Activated naive CD4-positive, alpha-beta T cell treated with anti-CD3 and anti-CD28 coated beads for 36 hours (primary cell): ENCODE results near the gene RAET1E. TPM values are rescaled to one million over a fixed set of nuclear protein-coding genes. Genes with fewer than 3 reads are reported as not detected.
"Not testable (repeated sequence)": the region's sequence is repeated elsewhere in the genome, so short reads cannot be mapped to it uniquely, and the experiment has no call there.

Experiments
- CTCF ChIA-PET: fragments of 350-600 bp; sonication (Branson Sonifier 250); formaldehyde crosslinking; loops from one replicate; lab custom pipeline; 2021; ENCODE audit warnings: antibody characterized with exemption; lab: Charles Lee
- DNase-seq: peaks from one replicate; pipeline ENCODE4 v3.0.0-alpha.2; 2020
- H3K27ac Mint-ChIP-seq: one replicate; pipeline ENCODE4 v1.8.0; 2021; ENCODE audit warnings: mild to moderate bottlenecking, mixed read lengths
- H3K27me3 Mint-ChIP-seq: one replicate; pipeline ENCODE4 v1.8.0; 2021; ENCODE audit warnings: low read depth, mixed read lengths
- H3K36me3 Mint-ChIP-seq: one replicate; pipeline ENCODE4 v1.8.0; 2021; ENCODE audit warnings: low read depth, mixed read lengths
- H3K4me1 Mint-ChIP-seq: one replicate; pipeline ENCODE4 v1.8.0; 2021; ENCODE audit warnings: low read depth, mixed read lengths
- H3K4me3 Mint-ChIP-seq: one replicate; pipeline ENCODE4 v1.8.0; 2021; ENCODE audit warnings: mild to moderate bottlenecking, moderate library complexity, mixed read lengths
- H3K9me3 Mint-ChIP-seq: one replicate; pipeline ENCODE4 v1.8.0; 2021; ENCODE audit warnings: mixed read lengths
- intact Hi-C: fragments of 100-400 bp; cut with micrococcal nuclease; formaldehyde crosslinking; loops from one replicate; pipeline ENCODE4 v1.15.1; 2023
- total RNA-seq, 2 experiments: library from RNA; stranded (reverse); gene quantifications; one replicate each; pipeline ENCODE4 v1.2.3, GENCODE V29; 2021

The RAET1E gene
- total RNA-seq, 2 experiments from 2014 or later, result not detected

DNA sequence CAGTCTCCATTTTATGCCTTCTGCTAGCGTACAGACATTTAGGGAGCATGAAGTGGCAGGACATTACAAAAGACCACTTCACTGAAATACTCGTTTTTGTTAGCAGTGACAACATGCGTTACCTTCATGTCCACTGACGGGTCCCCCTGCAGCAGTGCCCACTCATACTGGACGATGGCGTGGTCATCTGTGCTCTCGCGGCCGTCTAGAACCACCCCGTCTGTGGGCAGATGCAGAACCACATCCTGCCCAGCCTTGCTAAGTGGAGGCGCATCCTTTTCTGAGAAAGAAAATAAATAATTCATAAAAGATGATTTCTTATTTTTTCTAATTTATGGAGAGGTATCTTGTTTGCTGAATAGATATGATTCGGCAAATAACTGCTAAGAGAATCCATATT is 45.0 kb downstream of the RAET1E start:
- Mint-ChIP-seq H3K9me3 (no peaks in the 10 kb centered on the region), H3K4me3 (no peak overlapping the region), H3K4me1 (peaks cover 13% of the 10 kb centered on the region), H3K36me3 (no peaks in the 10 kb centered on the region), H3K27ac (no peak overlapping the region), H3K27me3 (no peaks in the 10 kb centered on the region)
- CTCF ChIA-PET, result interaction anchor here (0.8 to 2.2 kb wide), 2 partner anchors 13 to 144 kb away, joined by 3 to 9 read pairs; no protein-coding TSS in a partner anchor
- no peak for DNase-seq
- intact Hi-C loops, result loop anchor here (1.0 kb wide), 1 partner anchor 10 kb away; no protein-coding TSS in a partner anchor

DNA sequence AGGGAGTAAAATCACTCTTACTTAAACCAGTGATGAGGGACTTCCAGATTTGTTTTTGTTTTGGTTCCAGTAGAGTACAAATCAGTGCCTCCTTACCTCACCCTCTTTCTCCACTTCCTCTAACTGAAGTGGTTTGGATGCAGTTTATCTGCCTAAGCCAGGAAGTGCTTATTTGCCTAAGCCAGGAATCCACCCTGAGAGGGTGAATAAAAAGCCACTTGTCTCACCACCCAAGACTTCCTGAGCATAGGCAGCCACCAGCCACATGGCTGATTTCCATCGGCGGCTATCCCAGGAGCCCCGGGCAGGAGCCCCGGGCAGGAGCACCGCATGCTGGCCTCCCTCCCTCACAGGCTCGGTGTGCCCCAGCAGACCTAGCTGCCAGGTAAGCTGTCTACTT is 45.7 kb downstream of the RAET1E start:
- CTCF ChIA-PET, result interaction anchor here (0.8 to 2.2 kb wide), 2 partner anchors 12 to 143 kb away, joined by 3 to 9 read pairs; no protein-coding TSS in a partner anchor
- Mint-ChIP-seq H3K4me1 (peaks cover 13% of the 10 kb centered on the region), H3K4me3 (no peak overlapping the region), H3K9me3 (no peaks in the 10 kb centered on the region), H3K27ac (no peak overlapping the region), H3K27me3 (no peaks in the 10 kb centered on the region), H3K36me3 (no peaks in the 10 kb centered on the region)
- intact Hi-C loops, result loop anchor here (1.0 kb wide), 1 partner anchor 11 kb away; no protein-coding TSS in a partner anchor
- peak; percentile 30 for DNase-seq

DNA sequence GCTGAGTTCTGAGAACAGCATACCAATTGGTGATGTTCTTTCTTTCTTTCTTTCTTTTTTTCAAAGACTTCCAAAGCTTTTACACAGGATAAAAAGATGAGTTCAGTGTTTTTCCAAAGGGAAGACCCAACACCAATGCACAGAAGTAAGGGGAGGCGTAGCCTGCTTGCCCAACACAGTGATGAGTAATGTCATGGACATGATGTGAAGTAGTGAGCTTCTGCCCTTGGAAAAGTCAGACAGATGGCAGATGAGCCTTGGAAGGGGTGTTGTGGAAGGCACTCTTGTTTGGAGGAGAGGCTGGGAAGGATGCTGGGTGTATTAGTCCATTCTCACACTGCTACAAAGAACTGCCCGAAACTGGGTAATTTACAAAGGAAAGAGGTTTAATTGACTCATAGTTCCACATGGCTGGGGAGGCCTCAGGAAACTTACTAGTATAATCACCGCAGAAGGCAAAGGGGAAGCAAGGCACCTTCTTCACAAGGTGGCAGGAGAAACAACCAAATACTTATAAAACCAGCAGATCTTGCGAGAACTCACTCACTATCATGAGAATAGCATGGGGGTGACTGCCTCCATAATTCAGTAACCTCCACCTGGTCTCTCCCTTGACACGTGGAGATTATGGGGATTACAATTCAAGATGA is 46.3 kb downstream of the RAET1E start:
- Mint-ChIP-seq H3K4me3 (no peak overlapping the region), H3K27ac (no peak overlapping the region), H3K27me3 (no peaks in the 10 kb centered on the region), H3K4me1 (peaks cover 13% of the 10 kb centered on the region), H3K36me3 (no peaks in the 10 kb centered on the region), H3K9me3 (no peaks in the 10 kb centered on the region)
- DNase-seq, result peak; percentile 16
- intact Hi-C loops, result loop anchor here (1.0 kb wide), 1 partner anchor 12 kb away; no protein-coding TSS in a partner anchor
- CTCF ChIA-PET, result interaction anchor here (0.6 to 2.2 kb wide), 3 partner anchors 12 to 62 kb away, joined by 3 to 10 read pairs (median 9); no protein-coding TSS in a partner anchor

DNA sequence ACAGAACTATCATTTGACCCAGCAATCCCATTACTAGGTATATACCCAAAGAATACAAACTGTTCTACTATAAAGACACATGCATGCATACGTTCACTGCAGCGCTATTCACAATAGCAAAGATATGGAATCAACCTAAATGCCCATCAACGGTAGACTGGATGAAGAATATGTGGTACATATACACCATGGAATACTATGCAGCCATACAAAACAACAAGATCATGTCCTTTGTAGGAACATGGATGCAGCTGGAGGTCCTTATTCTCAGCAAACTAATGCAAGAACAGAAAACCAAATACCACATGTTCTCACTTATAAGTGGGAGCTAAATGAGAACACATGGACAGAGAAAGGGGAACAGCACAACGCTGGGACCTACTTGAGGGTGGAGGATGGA is 49.6 kb downstream of the RAET1E start:
- CTCF ChIA-PET, result interaction anchor here (1.0 to 1.9 kb wide), 2 partner anchors 12 to 18 kb away, joined by 3 to 12 read pairs; no protein-coding TSS in a partner anchor
- H3K27ac Mint-ChIP-seq, H3K27me3 Mint-ChIP-seq, H3K4me3 Mint-ChIP-seq, intact Hi-C loops, H3K9me3 Mint-ChIP-seq, DNase-seq, H3K36me3 Mint-ChIP-seq: not testable (repeated sequence)
- peaks cover 13% of the 10 kb centered on the region for H3K4me1 Mint-ChIP-seq

Other genes with a start within 250 kb of the RAET1E start
- 10 to 100 TPM; 18.2 to 19.7 TPM for gene KATNA1, start 249.4 kb downstream of the RAET1E start, total RNA-seq
- gene LATS1, start 180.0 kb downstream of the RAET1E start, total RNA-seq, result 10 to 100 TPM; 18.1 to 19.6 TPM
- gene NUP43, start 151.6 kb downstream of the RAET1E start, total RNA-seq, result 10 to 100 TPM; 68.1 to 71.9 TPM
- gene PCMT1, start 148.4 kb downstream of the RAET1E start, total RNA-seq, result 10 to 100 TPM; 71.9 to 74.5 TPM
- gene LRP11, start 33.8 kb downstream of the RAET1E start, total RNA-seq, result 1 to 10 TPM; 4.6 to 4.7 TPM
- not detected for gene RAET1G, start 25.0 kb upstream of the RAET1E start, total RNA-seq
- 1 to 10 TPM in 1 of 2 experiments, under 1 TPM in 1; 0.69 to 1.4 TPM for gene ULBP2, start 43.9 kb upstream of the RAET1E start, total RNA-seq
- 1 to 10 TPM; 2.6 to 2.8 TPM for gene ULBP1, start 65.8 kb upstream of the RAET1E start, total RNA-seq
- not detected for gene RAET1L, start 127.4 kb upstream of the RAET1E start, total RNA-seq
- gene ULBP3, start 171.0 kb upstream of the RAET1E start, total RNA-seq, result not detected
- gene PPP1R14C, start 244.9 kb upstream of the RAET1E start, total RNA-seq, result not detected